DOHH2 (cell line): ENCODE results near the gene DTNB.
"Not testable (repeated sequence)": the region's sequence is repeated elsewhere in the genome, so short reads cannot be mapped to it uniquely, and the experiment has no call there.

Experiments
- H3F3A ChIP-seq: fragments of 200-600 bp; sonication (generic), shearing (Covaris generic); 2 replicates; pipeline ENCODE4 v1.6.0; 2016; ENCODE audit warnings: antibody characterized with exemption, mild to moderate bottlenecking; ENCODE audit not compliant: control insufficient read depth, insufficient read depth
- H3K27ac ChIP-seq: fragments of 200-600 bp; sonication (generic); 2 replicates; pipeline ENCODE4 v1.5.1; 2014; ENCODE audit warnings: low read depth, mild to moderate bottlenecking, low read length, moderate library complexity
- H3K27me3 ChIP-seq: fragments of 200-600 bp; sonication (generic); 2 replicates; pipeline ENCODE4 v1.6.1; 2014; ENCODE audit warnings: mild to moderate bottlenecking, low read length, mixed read lengths; ENCODE audit not compliant: control insufficient read depth
- H3K36me3 ChIP-seq: fragments of 200-600 bp; sonication (generic); 2 replicates; pipeline ENCODE4 v1.6.1; 2014; ENCODE audit warnings: mild to moderate bottlenecking, low read length, moderate library complexity, mixed read lengths; ENCODE audit not compliant: control insufficient read depth
- H3K4me1 ChIP-seq: fragments of 200-600 bp; sonication (generic); 2 replicates; pipeline ENCODE4 v1.6.1; 2014; ENCODE audit warnings: mild to moderate bottlenecking, low read length, mixed read lengths; ENCODE audit not compliant: control insufficient read depth
- H3K4me2 ChIP-seq: fragments of 200-600 bp; sonication (generic); 2 replicates; pipeline ENCODE4 v1.6.0; 2014; ENCODE audit warnings: mild to moderate bottlenecking, low read length, moderate library complexity
- H3K4me3 ChIP-seq: fragments of 200-600 bp; sonication (generic); 2 replicates; pipeline ENCODE4 v1.5.1; 2014; ENCODE audit warnings: mild to moderate bottlenecking, low read length, mixed read lengths
- H3K79me2 ChIP-seq: fragments of 200-600 bp; sonication (generic); 2 replicates; pipeline ENCODE4 v1.6.1; 2014; ENCODE audit warnings: mild to moderate bottlenecking, low read length, mixed read lengths; ENCODE audit not compliant: control insufficient read depth
- H3K9me2 ChIP-seq: fragments of 200-600 bp; sonication (generic); replicated peaks from 2 replicates; pipeline ENCODE4 v1.6.1; 2014; ENCODE audit warnings: mild to moderate bottlenecking, low read length, mixed read lengths; ENCODE audit not compliant: control insufficient read depth
- H3K9me3 ChIP-seq: fragments of 200-600 bp; sonication (generic); 2 replicates; pipeline ENCODE4 v1.6.1; 2014; ENCODE audit warnings: antibody characterized with exemption, low read length, mixed read lengths; ENCODE audit not compliant: control insufficient read depth, insufficient read depth
- H4K20me1 ChIP-seq: fragments of 200-600 bp; sonication (generic); 2 replicates; pipeline ENCODE4 v1.6.0; 2014; ENCODE audit warnings: low read depth, mild to moderate bottlenecking, antibody characterized with exemption, low read length, moderate library complexity; ENCODE audit not compliant: control insufficient read depth, insufficient read depth
- CTCF ChIP-seq: fragments of 200-600 bp; sonication (generic); IDR thresholded peaks from one replicate; pipeline ENCODE4 v1.5.1; 2014; ENCODE audit warnings: antibody characterized with exemption, mild to moderate bottlenecking, low read depth, low read length; ENCODE audit not compliant: poor library complexity, severe bottlenecking
- EZH2phosphoT487 ChIP-seq: fragments of 200-600 bp; sonication (generic); IDR thresholded peaks from 2 replicates; pipeline ENCODE4 v1.6.1; 2017; ENCODE audit warnings: borderline replicate concordance, mild to moderate bottlenecking, antibody characterized with exemption, low read length, moderate library complexity, mixed read lengths

The DTNB gene

GRCh38 chr2:25409044-25409443 is 264.3 kb downstream of the DTNB start:
- no peaks in the 10 kb centered on the region for H4K20me1 ChIP-seq
- H3K4me2 ChIP-seq: no peak overlapping the region
- H3F3A ChIP-seq: peaks cover 14% of the 10 kb centered on the region
- no peaks in the 10 kb centered on the region for H3K36me3 ChIP-seq
- H3K27ac ChIP-seq: no peak overlapping the region
- H3K79me2 ChIP-seq: no peaks in the 10 kb centered on the region
- peaks cover 73% of the 10 kb centered on the region for H3K4me1 ChIP-seq
- no peak overlapping the region for H3K4me3 ChIP-seq
- no peaks in the 10 kb centered on the region for H3K9me3 ChIP-seq
- H3K9me2 ChIP-seq: no peaks in the 10 kb centered on the region
- TF ChIP-seq EZH2phosphoT487 (no peak), CTCF (no peak)
- H3K27me3 ChIP-seq: no peaks in the 10 kb centered on the region

- H3K4me1 ChIP-seq: peaks cover 89% of the 10 kb centered on the region
- TF ChIP-seq CTCF: no peak
- TF ChIP-seq EZH2phosphoT487: no peak
- H3K27ac ChIP-seq: no peak overlapping the region
- H3K36me3 ChIP-seq: peaks cover 5% of the 10 kb centered on the region; the same call in 1 of the 2 replicates
- no peaks in the 10 kb centered on the region for H4K20me1 ChIP-seq
- no peaks in the 10 kb centered on the region for H3K79me2 ChIP-seq
- H3K9me2 ChIP-seq: no peaks in the 10 kb centered on the region
- H3K9me3 ChIP-seq: no peaks in the 10 kb centered on the region
- H3K4me3 ChIP-seq: no peak overlapping the region
- H3F3A ChIP-seq: peaks cover 38% of the 10 kb centered on the region
- no peak overlapping the region for H3K4me2 ChIP-seq
- H3K27me3 ChIP-seq: no peaks in the 10 kb centered on the region
Measured at GRCh38 chr2:25405611-25406295, 267.6 kb downstream of the DTNB start.

GRCh38 chr2:25403120-25403760 is 270.1 kb downstream of the DTNB start:
- H3K4me3 ChIP-seq: peak overlapping the region; percentile 49
- peaks cover 14% of the 10 kb centered on the region for H3K36me3 ChIP-seq
- H3F3A ChIP-seq: peaks cover 38% of the 10 kb centered on the region
- not testable (repeated sequence) for H3K9me3 ChIP-seq, H4K20me1 ChIP-seq, H3K79me2 ChIP-seq, H3K27me3 ChIP-seq, H3K9me2 ChIP-seq
- peaks cover 92% of the 10 kb centered on the region for H3K4me1 ChIP-seq
- H3K27ac ChIP-seq: peak overlapping the region; percentile 92
- H3K4me2 ChIP-seq: peak overlapping the region; percentile 72

GRCh38 chr2:25402477-25402876 is 270.9 kb downstream of the DTNB start:
- Histone ChIP-seq H3K4me3 (peak overlapping the region; percentile 49), H3K4me1 (peaks cover 95% of the 10 kb centered on the region), H3K27ac (peak overlapping the region; percentile 92), H3K4me2 (peak overlapping the region; percentile 72), H3F3A (peaks cover 38% of the 10 kb centered on the region), H3K9me3 (no peaks in the 10 kb centered on the region), H3K36me3 (peaks cover 14% of the 10 kb centered on the region), H3K79me2 (no peaks in the 10 kb centered on the region), H4K20me1 (no peaks in the 10 kb centered on the region), H3K9me2 (no peaks in the 10 kb centered on the region), H3K27me3 (no peaks in the 10 kb centered on the region)
- TF ChIP-seq EZH2phosphoT487 (no peak), CTCF (no peak)
